Measurements from ENCODE around the gene CCDC33. TPM values are rescaled to one million over a fixed set of nuclear protein-coding genes. Genes with fewer than 3 reads are reported as not detected.

Gene CCDC33
- total RNA-seq, 1 experiment from 2014 or later: not detected

- no peak overlapping the region for H3K4me3 Mint-ChIP-seq (ENCODE audit: unreplicated experiment)
- no peaks in the 10 kb centered on the region for H3K36me3 ChIP-seq (ENCODE audit: control insufficient read depth, insufficient read depth, low read length)
- CTCF ChIA-PET: interaction anchor here (0.6 to 2.2 kb wide), 3 partner anchors 44 to 59 kb away, joined by 3 to 8 read pairs (median 3); no protein-coding TSS in a partner anchor
- no peaks in the 10 kb centered on the region for H3K4me1 ChIP-seq
- DNase-seq: no peak
- TF ChIP-seq CTCF (IDR thresholded peaks at IDR 0.05; ENCODE audit: insufficient read depth in 1 of 2, low read depth in 1 of 2, low read length in 1 of 2, severe bottlenecking in 1 of 2, unreplicated experiment in 1 of 2): no peak
- H3K9me3 Mint-ChIP-seq (ENCODE audit: unreplicated experiment): no peaks in the 10 kb centered on the region
- H3K27me3 ChIP-seq (replicated peaks; ENCODE audit: control insufficient read depth, insufficient read depth, low read length): peaks cover 2% of the 10 kb centered on the region; the same call in 1 of the 2 replicates
- POLR2A ChIA-PET: no interaction called here
- intact Hi-C loops (cut with micrococcal nuclease; ENCODE audit: unreplicated experiment): no loop called here
- no TSS peak for BruUV-seq (replicated peaks)
- H3K4me1 Mint-ChIP-seq (ENCODE audit: low read depth, unreplicated experiment): no peaks in the 10 kb centered on the region
- H3K9me3 ChIP-seq: no peaks in the 10 kb centered on the region
- H3K4me3 ChIP-seq (ENCODE audit: low read depth, low read length): no peak overlapping the region
- peaks cover 14% of the 10 kb centered on the region for H3K27me3 Mint-ChIP-seq (ENCODE audit: insufficient read depth, unreplicated experiment)
- no peaks in the 10 kb centered on the region for H3K36me3 Mint-ChIP-seq (ENCODE audit: insufficient read depth, unreplicated experiment)
- H3K27ac Mint-ChIP-seq (ENCODE audit: unreplicated experiment): no peak overlapping the region
These were observed 27.3 kb downstream of the CCDC33 start for GRCh38 chr15:74263466-74263865.

- no peak for DNase-seq
- Histone ChIP-seq H3K9me3 (no peaks in the 10 kb centered on the region), H3K36me3 (ENCODE audit: control insufficient read depth, insufficient read depth, low read length) (no peaks in the 10 kb centered on the region), H3K4me1 (no peaks in the 10 kb centered on the region), H3K27me3 (replicated peaks; ENCODE audit: control insufficient read depth, insufficient read depth, low read length) (peaks cover 2% of the 10 kb centered on the region; the same call in 1 of the 2 replicates), H3K4me3 (ENCODE audit: low read depth, low read length) (no peak overlapping the region)
- Mint-ChIP-seq H3K4me3 (ENCODE audit: unreplicated experiment) (no peak overlapping the region), H3K27me3 (ENCODE audit: insufficient read depth, unreplicated experiment) (peaks cover 14% of the 10 kb centered on the region), H3K9me3 (ENCODE audit: unreplicated experiment) (no peaks in the 10 kb centered on the region), H3K27ac (ENCODE audit: unreplicated experiment) (no peak overlapping the region), H3K4me1 (ENCODE audit: low read depth, unreplicated experiment) (no peaks in the 10 kb centered on the region), H3K36me3 (ENCODE audit: insufficient read depth, unreplicated experiment) (no peaks in the 10 kb centered on the region)
- no peak for TF ChIP-seq CTCF (IDR thresholded peaks at IDR 0.05; ENCODE audit: insufficient read depth in 1 of 2, low read depth in 1 of 2, low read length in 1 of 2, severe bottlenecking in 1 of 2, unreplicated experiment in 1 of 2)
- BruUV-seq (replicated peaks): no TSS peak
- ChIA-PET CTCF (interaction anchor here (0.6 to 2.2 kb wide), 3 partner anchors 43 to 59 kb away, joined by 3 to 8 read pairs (median 3); no protein-coding TSS in a partner anchor), POLR2A (interaction anchor here (0.6 kb wide), 1 partner anchor 197 kb away, joined by 4 read pairs; no protein-coding TSS in a partner anchor)
- intact Hi-C loops (cut with micrococcal nuclease; ENCODE audit: unreplicated experiment): no loop called here
These were observed 28.0 kb downstream of the CCDC33 start for GRCh38 chr15:74264081-74264501.

- Histone ChIP-seq H3K27me3 (replicated peaks; ENCODE audit: control insufficient read depth, insufficient read depth, low read length) (peaks cover under 1% of the 10 kb centered on the region; the same call in 1 of the 2 replicates), H3K4me1 (no peaks in the 10 kb centered on the region), H3K4me3 (ENCODE audit: low read depth, low read length) (no peak overlapping the region), H3K36me3 (ENCODE audit: control insufficient read depth, insufficient read depth, low read length) (no peaks in the 10 kb centered on the region), H3K9me3 (no peaks in the 10 kb centered on the region)
- H3K27ac Mint-ChIP-seq (ENCODE audit: unreplicated experiment): no peak overlapping the region
- peak in 1 of 2 experiments; percentile 59 for DNase-seq
- peaks cover 15% of the 10 kb centered on the region for H3K27me3 Mint-ChIP-seq (ENCODE audit: insufficient read depth, unreplicated experiment)
- H3K4me1 Mint-ChIP-seq (ENCODE audit: low read depth, unreplicated experiment): no peaks in the 10 kb centered on the region
- intact Hi-C loops (cut with micrococcal nuclease; ENCODE audit: unreplicated experiment): loop anchor here (1.0 kb wide), 1 partner anchor 26 kb away; no protein-coding TSS in a partner anchor
- POLR2A ChIA-PET: no interaction called here
- no peak overlapping the region for H3K4me3 Mint-ChIP-seq (ENCODE audit: unreplicated experiment)
- H3K9me3 Mint-ChIP-seq (ENCODE audit: unreplicated experiment): no peaks in the 10 kb centered on the region
- CTCF ChIA-PET: no interaction called here
- no peak for TF ChIP-seq CTCF (IDR thresholded peaks at IDR 0.05; ENCODE audit: insufficient read depth in 1 of 2, low read depth in 1 of 2, low read length in 1 of 2, severe bottlenecking in 1 of 2, unreplicated experiment in 1 of 2)
- BruUV-seq (replicated peaks): no TSS peak
- no peaks in the 10 kb centered on the region for H3K36me3 Mint-ChIP-seq (ENCODE audit: insufficient read depth, unreplicated experiment)
These were observed 29.0 kb downstream of the CCDC33 start for GRCh38 chr15:74265046-74265639.
